NCI-H187 (cell line): ENCODE measurements around the gene PDE6H.

Experiments used
- DNase-seq, 2 experiments: peaks; one replicate each; lab custom pipeline; 2025; lab: John Stamatoyannopoulos, UW

Gene PDE6H

DNA sequence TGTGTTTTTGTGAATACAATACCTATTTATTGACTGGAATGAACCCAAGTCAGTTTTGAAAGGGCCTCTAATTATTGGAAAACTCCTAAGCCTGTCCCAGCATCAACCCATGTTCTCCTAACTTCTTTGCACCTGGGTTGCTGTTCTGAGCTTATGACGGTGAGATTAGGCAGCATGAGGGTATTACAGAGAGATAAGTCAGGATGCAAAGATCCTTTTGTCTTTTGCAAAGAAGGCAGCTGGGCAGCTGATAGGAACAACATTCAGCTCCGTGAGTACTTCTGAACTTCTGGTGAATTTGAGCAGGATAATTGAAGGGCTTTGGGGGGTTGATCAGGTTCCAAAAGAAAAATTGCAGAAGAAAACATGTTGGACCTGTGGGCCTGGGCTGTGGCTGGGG lies at the start of gene PDE6H:
PDE6H (plus strand) TSS at position 227 of the 400 bp plus-strand sequence. CDS start 4,971 bp downstream, outside the sequence.
- no peak for DNase-seq

DNA sequence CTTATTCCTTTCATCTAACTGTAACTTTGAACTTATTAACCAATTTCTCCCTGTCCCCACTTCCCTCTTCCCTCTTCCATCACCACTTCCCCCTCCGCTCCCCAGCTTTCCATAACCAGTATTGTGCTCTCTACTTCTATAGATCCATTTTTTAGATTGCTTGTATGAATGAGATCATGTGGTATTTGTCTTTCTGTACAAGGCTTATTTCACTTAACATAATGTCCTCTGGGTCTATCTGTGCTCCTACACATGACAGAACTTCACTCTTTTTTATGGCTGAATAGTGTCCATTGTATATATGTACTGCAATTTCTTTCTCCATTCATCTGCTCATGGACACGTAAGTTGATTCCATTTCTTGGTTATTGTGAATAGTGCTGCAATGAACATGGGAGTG lies 48.9 kb upstream of the PDE6H start:
- no peak for DNase-seq

DNA sequence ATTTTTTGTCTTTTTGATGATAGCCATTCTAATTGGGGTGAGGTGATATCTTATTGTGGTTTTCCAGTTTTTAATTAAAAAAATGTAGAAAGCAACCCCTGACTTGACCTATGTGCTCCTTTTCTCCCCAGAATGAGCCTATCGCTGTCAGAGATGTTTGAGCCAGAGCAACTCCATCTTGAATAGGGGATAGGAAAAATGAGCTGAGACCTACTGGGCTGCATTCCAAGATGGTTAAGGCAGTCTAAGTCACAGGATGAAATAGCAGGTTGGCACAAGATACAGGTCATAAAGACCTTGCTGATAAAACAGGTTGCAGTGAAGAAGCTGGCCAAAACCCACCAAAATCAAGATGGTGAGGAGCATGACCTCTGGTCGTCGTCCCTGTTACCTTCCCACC lies 48.3 kb upstream of the PDE6H start:
- DNase-seq: no peak

DNA sequence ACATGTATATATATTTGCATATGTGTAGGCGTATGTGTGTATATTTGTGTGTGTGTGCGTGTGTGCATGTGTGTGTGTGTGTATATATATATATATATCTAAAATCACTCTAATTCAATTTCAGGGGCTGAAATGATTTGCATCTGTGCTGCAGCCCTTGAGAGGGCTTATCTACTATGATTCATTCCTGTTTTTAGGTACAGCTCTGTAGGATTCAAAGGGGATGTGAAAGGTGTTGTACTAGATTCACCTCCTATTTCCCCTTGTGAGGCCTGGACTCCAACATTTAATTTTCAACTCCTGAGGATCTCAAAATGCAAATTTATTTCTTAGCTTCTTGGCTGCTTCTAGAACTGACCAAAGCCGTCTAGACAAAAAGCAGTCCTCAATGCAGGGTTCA lies 45.6 kb upstream of the PDE6H start:
- DNase-seq: no peak

DNA sequence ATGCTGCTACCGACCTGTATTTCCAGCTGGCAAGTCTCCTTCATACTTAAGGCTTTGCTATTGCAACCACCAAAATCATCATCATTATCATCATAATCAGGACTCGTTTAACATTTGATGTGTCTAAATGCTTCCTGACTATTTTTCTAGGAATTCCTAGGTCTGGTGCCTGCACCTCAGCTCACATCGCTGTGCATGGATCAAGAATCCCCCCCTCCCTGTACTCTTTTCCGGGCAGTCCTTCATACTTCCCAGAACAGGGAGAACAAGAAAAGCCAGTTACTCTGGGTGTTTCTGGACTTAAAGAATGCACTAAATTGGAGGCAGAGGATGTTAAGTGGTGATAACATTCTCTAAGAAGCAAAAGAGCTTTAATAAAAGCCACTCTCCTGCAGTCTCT lies 43.9 kb upstream of the PDE6H start:
- DNase-seq: no peak

DNA sequence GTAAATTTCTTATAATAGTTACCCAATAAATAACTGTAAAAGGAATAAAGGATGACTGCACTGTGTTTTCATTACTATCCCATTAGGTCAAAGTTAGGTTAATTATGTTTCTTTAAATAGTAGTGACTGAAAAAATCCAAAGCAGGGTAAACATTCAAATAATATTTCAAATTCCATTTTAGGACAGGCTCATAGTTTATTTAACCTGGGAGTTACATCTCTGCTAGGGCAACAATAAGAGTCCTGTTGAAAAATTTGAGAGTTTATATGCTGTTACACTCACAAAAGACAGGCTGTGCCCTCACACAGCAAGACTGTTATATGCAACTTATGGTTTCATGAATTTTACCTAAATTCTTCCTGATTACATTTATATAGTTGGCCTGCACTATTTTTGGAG lies 42.5 kb upstream of the PDE6H start:
- DNase-seq: no peak

DNA sequence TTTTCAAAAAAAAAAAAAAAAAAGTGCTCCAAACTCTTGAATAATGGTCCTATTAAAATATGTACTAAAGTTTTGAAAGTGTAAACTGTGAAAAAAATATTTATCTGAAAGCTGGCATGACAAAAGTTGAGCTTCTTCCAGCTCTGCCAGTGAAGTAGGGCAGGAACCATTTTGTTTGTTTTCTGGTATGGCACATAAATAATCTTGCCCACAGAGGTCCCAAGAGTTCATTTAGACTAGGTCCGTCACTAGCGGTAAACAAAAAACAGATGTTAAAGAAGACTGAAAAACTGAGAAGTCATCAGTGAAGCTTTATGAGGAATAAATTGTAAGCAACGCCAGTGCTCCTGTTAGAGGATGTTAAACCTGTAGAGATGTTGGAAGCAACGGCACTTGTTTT lies 41.5 kb upstream of the PDE6H start:
- DNase-seq: no peak

DNA sequence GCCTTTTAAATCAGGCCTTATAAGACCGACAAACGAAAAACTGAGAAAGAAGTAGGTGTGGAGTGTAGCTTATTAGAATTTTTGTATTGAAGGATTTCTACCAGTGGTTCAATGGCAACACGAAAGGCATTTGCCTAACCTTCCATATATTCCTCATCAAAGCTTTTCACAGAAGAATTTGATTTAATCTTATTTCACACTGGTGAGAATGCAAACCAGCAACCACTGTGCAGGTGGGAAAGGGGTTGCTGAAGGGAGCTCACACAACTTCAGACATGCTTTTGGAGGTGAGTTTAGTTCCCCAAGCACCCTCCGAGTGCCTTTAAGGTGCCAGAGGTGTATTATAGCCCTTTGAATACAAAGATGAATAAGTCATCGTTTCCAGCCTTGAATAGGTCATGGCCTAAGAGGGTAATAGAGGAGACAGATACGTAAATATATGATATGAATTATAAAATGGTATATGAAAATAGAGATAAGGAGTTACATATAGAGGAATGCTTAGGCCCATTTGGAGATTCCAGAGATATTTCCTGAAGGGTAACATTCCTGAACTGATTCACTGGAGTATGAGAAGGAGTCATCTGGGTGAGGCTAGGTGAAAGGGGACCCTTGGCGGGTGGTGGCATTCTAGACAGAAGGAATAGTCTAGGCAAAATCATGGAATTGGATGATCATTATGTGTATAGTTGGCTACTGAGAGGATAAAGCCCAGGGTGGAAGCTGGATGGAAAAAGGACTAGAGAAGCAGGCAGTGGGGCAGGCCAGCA lies 40.9 kb upstream of the PDE6H start:
- no peak for DNase-seq

DNA sequence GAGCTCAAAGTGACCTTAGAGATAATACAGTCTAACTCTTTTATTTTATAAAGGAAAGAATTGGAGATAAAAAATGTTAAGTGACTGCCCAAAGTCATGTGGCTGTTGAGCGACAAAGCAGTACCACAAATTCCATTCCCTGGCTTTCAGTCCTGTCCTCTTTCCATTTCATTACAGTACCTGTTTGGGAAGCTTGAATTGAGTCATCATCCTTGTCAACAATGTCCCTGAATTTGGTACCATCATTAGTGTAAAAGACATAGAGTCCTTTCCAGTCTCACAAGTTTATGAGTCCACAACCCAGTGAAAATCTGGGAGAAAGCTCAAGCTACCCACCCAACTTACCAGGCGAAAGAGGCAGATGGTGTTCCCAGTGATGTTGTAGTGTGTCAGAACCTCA lies 38.3 kb upstream of the PDE6H start:
- DNase-seq: no peak

DNA sequence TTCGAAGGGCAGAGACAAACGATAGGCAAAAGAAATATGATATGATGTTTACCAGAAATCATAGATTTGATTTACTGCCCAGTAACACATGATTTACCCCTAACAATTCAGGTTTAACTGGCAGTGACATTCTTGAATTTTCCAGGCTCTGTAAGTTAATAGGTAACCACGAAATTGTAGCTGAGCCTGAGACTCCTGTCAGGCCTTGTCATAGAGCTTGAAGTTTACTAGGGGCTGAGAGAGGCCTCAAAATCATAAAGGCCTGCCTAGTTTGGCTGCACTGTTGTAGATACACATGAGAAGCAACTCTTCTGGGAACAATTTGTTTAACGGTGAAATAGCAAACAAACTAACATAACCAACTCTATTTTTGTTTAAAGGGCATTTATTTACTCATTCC lies 37.8 kb upstream of the PDE6H start:
- DNase-seq: no peak

DNA sequence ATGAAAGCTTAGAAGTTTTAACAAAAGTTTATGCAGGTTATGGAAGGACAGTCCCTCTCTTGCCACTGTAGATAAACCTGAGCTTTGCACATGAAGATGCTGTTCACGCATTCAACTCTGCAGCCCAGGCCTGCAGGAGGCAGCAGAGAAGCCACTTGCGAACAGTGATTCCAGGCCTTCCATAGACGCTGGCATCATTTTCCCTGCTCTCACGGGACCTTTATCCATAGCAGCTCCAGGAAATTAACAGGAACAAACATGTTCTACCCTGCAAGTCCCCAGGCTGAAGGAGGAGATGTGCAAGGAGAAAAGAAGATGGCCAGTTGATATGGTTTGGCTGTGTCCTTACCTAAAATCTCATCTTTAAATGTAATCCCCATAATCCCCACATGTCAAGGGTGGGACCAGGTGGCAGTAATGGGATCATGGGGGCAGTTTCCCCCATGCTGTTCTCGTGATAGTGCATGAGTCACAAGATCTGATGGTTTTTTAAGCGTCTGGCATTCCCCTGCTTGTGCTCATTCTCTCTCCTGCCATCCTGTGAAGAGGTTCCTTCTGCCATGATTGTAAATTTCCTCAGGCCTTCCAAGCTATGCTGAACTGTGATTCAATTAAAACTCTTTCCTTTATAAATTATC lies 36.5 kb upstream of the PDE6H start:
- no peak for DNase-seq

DNA sequence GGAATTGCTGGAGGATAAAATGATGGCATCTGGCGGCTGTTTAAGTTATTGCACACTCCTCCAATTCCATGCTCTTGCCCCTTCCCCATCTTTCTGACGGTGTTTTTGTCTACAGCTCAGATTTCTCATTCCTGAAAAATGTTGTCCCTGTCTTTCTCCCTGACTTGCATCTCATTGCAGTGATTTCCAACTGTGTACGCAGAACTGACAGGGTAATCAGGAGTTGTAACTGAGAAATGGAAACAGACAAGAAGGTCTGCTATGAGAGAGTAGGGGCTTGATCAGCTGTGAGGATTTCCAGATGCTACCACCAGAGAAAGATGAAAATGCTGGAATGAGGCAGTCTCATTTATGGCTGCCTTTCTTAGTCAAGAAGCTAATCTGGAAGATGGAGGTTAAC lies 35.8 kb upstream of the PDE6H start:
- DNase-seq: no peak

DNA sequence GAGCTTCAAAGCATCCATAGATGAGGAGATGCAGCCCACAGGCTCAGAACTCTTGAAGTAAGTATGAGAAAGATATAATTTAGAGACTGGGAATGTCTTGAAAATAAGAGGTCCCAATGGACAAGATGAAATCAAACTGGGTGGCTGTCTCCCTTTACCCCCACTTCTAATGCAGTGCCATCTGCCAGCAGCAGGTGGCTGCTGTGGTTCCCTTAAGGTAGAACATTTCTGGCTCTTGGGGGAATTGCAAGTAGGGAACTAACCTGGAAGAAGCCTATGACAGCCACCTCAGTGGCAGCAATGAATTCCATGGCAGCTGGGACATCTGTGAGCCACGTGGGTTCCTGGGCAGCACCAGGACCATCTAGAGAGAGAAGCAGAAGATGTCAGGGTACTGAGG lies 35.2 kb upstream of the PDE6H start:
- DNase-seq: no peak

DNA sequence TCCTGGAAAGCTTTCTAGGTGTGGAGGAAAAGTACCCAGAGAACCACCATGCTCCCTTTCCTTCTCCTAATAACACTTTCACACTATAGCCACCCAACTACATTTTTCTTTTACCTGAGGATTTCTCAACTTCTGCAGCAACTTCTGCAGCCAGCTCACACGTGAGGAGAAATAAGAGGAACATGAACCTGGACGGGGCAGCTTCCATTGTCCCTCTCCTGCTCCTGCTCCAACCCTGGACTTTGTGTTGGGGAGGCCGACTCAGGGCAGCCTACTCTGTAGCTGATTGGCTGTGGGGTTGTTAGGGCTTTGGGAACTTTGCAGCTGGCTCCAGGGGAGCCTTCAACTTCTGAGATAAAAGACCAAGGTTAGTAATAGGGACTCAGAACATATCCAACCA lies 34.5 kb upstream of the PDE6H start, which contains the start of gene ERP27:
ERP27 (minus strand) TSS at position 237 of the 400 bp plus-strand sequence; CDS start at position 208, 29 bp downstream.
- DNase-seq: no peak

DNA sequence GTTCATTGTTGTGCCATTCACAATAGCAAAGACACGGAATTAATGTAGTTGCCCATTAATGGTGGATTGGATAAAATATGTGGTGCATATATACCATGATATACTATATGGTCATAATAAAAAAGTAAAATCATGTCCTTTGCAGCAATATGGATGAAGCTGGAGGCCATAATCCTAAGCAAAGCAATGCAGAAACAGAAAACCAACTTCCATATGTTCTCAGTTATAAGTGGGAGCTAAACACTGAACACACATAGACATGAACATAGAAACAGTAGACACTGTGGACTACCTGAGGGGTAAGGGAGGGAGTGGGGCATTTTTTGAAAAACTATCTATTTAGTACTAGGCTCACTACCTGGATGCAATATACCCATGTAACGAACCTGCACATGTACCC lies 31.5 kb upstream of the PDE6H start:
- DNase-seq: no peak

DNA sequence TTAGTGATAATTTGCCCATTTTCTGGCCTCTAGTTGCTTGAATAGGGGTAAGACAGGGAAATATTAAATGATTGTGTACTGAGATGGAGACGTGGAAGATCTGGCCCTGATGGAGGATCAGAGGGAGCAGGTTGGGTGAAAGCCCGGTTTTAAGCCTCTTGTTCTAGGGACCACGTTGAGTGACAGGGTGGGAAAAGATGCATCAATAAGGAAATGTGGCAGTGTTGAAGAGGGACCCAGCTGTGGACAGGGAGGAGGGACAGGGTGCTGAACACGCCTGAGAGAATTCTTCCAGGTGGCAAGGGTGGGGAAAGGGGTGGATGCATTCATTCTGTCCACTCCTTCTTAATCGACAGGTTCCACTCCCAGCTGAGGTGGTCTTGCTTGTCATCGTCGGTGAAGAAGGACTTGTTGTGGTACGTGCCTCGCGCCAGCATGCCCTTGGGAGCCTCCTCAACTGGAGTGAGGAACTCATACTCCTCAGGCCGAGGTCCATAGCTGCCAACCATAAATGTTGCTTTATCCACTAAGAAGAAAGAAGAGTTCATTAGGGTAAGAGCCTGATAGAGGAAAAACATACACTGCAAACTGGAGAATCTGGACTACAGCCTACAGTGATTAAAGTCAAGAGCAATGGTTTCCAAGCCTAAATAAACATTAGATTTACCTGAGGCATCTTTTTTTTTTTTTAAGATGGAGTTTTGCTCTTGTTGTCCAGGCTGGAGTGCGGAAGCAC lies 30.5 kb upstream of the PDE6H start:
- DNase-seq: no peak

DNA sequence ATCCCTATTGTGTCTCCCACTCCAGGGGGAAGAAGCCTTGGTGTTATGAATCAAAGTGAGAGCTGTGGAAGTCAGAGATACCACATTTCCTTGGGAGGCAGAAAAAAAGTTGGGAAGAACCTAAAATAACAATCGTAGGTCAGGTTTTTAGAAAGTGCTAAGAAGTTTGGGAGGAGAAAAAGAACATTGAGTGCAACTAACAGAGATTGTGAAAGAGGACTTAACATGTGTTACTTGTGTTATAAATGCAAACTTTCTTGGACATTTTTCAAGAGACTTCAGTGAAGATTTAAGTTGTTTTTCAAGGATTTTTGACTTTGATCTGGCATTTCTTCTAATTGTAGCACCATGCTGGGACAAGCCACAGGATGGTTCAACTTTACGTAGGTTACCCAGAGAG lies 26.7 kb upstream of the PDE6H start:
- no peak for DNase-seq

DNA sequence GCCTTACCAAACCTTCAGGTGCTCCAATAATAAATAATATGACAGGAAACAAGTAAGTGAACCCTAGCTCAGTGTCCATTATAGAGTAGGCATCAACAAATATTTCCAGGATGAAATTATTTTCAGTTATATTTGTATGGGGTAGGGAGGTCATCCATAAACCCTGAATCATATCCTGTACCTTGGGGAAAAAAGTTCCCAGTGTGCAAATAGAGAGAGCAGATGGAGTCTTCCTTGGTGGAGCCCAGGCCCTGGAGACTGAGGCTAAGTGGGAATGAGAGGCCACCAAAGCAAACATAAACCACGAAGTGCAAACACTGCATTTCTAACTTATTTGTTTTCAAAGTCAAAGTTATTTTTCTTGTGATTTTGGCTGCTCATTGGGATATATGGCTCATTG lies 26.0 kb upstream of the PDE6H start:
- DNase-seq: no peak

DNA sequence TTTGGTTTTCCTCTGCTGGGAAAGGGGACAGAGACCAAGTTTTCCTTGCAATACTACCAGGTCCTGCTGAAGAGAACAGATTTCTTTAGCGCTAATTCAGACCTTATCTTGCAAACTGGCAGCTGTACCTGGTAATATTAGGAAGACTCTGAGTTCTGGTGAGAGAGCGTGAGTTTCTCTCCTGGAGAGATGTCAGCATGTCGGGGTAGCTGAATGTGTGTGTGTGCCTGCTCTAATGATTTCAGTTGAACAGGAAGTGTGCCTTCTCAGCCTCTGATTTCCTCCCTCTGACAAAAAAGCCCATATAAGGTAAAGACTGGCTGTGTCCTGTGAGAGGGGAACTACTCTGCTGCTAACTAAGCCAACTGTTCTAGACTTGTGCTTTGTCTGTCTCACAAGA lies 24.2 kb upstream of the PDE6H start:
- DNase-seq: no peak

DNA sequence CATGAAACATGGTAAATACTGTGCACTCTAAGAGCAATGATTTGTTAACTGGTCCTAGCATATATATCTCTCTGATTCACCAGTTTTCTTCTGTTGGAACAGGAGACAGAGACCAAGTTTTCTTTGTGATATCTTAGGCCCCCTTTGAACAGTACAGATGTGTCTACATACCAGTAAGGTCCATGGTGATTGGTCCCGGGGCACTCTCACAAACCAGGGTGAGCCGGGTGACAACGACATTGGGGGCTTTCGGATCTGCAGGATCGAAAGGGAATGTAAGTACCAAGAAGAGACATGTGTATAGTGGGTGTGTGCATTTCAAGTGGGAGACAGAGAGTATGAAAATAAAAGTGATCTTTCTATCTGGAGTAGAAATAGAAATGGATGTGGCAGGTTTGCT lies 23.2 kb upstream of the PDE6H start:
- no peak for DNase-seq

DNA sequence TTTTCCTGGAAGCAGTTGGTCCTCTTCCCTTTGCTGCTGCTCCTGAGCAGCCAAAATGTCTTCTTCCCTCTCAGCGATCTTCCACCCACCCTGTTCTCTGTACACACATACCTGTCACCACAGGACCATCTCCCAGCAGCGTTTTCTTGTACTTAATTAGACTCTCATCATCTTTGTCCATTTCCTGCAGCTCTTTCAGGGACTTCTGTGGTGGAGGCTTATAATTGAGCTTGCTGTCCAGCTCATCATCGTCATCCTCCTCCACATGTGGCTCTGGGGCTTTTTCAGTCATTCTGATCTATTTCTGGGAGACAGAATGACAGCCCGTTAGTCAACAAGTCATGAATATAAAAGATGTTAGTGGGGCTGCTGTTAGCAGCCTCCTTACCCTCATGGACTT lies 22.4 kb upstream of the PDE6H start:
- DNase-seq: no peak

DNA sequence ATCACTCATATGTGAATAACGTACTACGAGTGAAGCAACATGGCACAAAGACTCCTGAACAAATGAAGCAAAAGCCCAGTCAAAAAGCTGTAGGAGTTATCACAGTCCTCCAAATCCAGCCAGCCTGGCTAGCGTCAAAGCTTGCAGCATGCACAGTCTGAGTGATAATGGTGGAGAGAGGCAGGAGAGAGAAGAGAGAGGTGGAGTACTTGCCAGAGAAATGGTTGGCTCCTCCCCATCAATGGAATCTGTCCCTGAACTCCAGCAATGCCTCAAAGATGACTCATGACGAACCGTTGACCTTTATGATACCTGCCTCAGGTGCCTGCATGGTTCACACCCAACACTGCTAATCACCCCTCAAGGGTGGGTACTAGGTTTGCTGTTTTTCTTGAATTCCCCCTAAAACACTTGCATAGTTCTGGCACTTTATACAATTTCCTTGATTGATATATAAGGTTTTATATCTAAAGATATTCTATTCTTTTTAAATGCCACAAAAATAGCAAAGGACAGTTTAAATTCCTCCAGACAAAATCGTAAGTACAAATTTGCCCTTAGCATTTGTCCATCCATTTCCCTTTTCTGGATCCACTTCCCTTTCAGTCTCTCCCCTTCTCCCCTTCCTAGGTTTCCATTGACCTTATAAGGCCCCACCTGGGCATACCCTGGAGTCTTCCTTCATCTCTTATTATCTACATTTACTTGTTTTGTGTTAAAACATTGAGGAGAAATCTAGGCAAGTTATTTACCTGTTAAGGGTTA lies 21.7 kb upstream of the PDE6H start:
- DNase-seq: no peak
